BLaER1 treated with 17β-estradiol and CSF1 and Interleukin-3, amounts not matched to agents 10 nM and 100 nM (cell line): ENCODE results near the gene SPTLC1.

Experiments used
- H3K27ac ChIP-seq, 11 experiments: shearing (Covaris generic); formaldehyde crosslinking; 2 replicates each; pipeline ENCODE4 v1.8.1; 2022
- H3K27me3 ChIP-seq, 11 experiments: shearing (Covaris generic); formaldehyde crosslinking; 2 replicates each; pipeline ENCODE4 v1.8.1; 2022
- H3K36me3 ChIP-seq, 11 experiments: shearing (Covaris generic); formaldehyde crosslinking; 2 replicates each; pipeline ENCODE4 v1.8.1; 2022
- H3K4me1 ChIP-seq, 10 experiments: shearing (Covaris generic); formaldehyde crosslinking; 2 replicates each; pipeline ENCODE4 v1.8.1; 2022
- H3K4me2 ChIP-seq, 11 experiments: shearing (Covaris generic); formaldehyde crosslinking; 2 replicates each; pipeline ENCODE4 v1.8.1; 2022
- H3K4me3 ChIP-seq, 10 experiments: shearing (Covaris generic); formaldehyde crosslinking; 2 replicates each; pipeline ENCODE4 v1.8.1; 2022
- H3K9ac ChIP-seq, 11 experiments: shearing (Covaris generic); formaldehyde crosslinking; 2 replicates each; pipeline ENCODE4 v1.8.1; 2022
- H3K9me3 ChIP-seq, 11 experiments: shearing (Covaris generic); formaldehyde crosslinking; replicated peaks in 1 of 11; 2 replicates each; pipeline ENCODE4 v1.8.1; 2022
- H4K20me1 ChIP-seq, 11 experiments: shearing (Covaris generic); formaldehyde crosslinking; 2 replicates each; pipeline ENCODE4 v1.8.1; 2022
- Cebpa-rat ChIP-seq, 11 experiments: shearing (Covaris generic); IDR thresholded peaks; 2 replicates each; pipeline ENCODE4 v1.8.1; 2022

SPTLC1 gene

GRCh38 chr9:91985692-91986091 is 129.5 kb downstream of the SPTLC1 start:
- no peaks in the 10 kb centered on the region for H3K4me1 ChIP-seq
- H3K4me3 ChIP-seq, result no peak overlapping the region
- no peak overlapping the region for H3K4me2 ChIP-seq
- H3K27me3 ChIP-seq, result no peaks in the 10 kb centered on the region
- no peaks in the 10 kb centered on the region for H4K20me1 ChIP-seq
- H3K9me3 ChIP-seq, result peaks cover 15 to 29% (median 22%) of the 10 kb centered on the region in 11 experiments
- H3K27ac ChIP-seq, result no peak overlapping the region
- H3K36me3 ChIP-seq, result no peaks in the 10 kb centered on the region
- no peak overlapping the region for H3K9ac ChIP-seq
- TF ChIP-seq Cebpa-rat (IDR thresholded peaks at IDR 0.05), result no peak
